OCI-LY1 (cell line): Measurements from ENCODE around the gene ARL10.

Experiments used
- H2AFZ ChIP-seq: fragments of 200-600 bp; sonication (generic), shearing (Covaris generic); 2 replicates; pipeline ENCODE4 v1.6.0; 2014; ENCODE audit warnings: antibody characterized with exemption, mild to moderate bottlenecking, low read length
- H3F3A ChIP-seq: fragments of 200-600 bp; sonication (generic), shearing (Covaris generic); 2 replicates; pipeline ENCODE4 v1.6.0; 2014; ENCODE audit warnings: mild to moderate bottlenecking, antibody characterized with exemption, low read length, moderate library complexity; ENCODE audit not compliant: insufficient read depth
- H3K27ac ChIP-seq: fragments of 200-600 bp; sonication (generic); 2 replicates; pipeline ENCODE4 v1.5.1; 2014; ENCODE audit warnings: low read length, mixed run types, mild to moderate bottlenecking, low read depth; ENCODE audit not compliant: poor library complexity, severe bottlenecking
- H3K27me3 ChIP-seq: fragments of 200-600 bp; sonication (generic); 2 replicates; pipeline ENCODE4 v1.6.0; 2014; ENCODE audit warnings: antibody characterized with exemption, mild to moderate bottlenecking, low read length, moderate library complexity; ENCODE audit not compliant: insufficient read depth
- H3K36me3 ChIP-seq: fragments of 200-600 bp; sonication (generic); 2 replicates; pipeline ENCODE4 v1.6.1; 2014; ENCODE audit warnings: mild to moderate bottlenecking, antibody characterized with exemption, low read length, moderate library complexity, mixed read lengths; ENCODE audit not compliant: insufficient read depth
- H3K4me1 ChIP-seq: fragments of 200-600 bp; sonication (generic); 2 replicates; pipeline ENCODE4 v1.5.1; 2014; ENCODE audit warnings: mild to moderate bottlenecking, low read length, moderate library complexity; ENCODE audit not compliant: insufficient read depth, severe bottlenecking
- H3K4me2 ChIP-seq: fragments of 200-600 bp; sonication (generic), shearing (Covaris generic); 2 replicates; pipeline ENCODE4 v1.6.1; 2014; ENCODE audit warnings: low read length
- H3K4me3 ChIP-seq: fragments of 200-600 bp; sonication (generic); 2 replicates; pipeline ENCODE4 v1.5.1; 2014; ENCODE audit warnings: low read length, low read depth, mild to moderate bottlenecking, mixed read lengths; ENCODE audit not compliant: poor library complexity, severe bottlenecking
- H3K79me2 ChIP-seq: fragments of 200-600 bp; shearing (Covaris generic); 2 replicates; pipeline ENCODE4 v1.6.1; 2016; ENCODE audit warnings: mixed run types, low read length, mixed read lengths; ENCODE audit not compliant: insufficient read depth
- H3K9ac ChIP-seq: fragments of 200-600 bp; sonication (generic), shearing (Covaris generic); 2 replicates; pipeline ENCODE4 v1.6.1; 2014; ENCODE audit warnings: mild to moderate bottlenecking, low read length, mixed read lengths
- H3K9me2 ChIP-seq: fragments of 200-600 bp; sonication (generic), shearing (Covaris generic); 2 replicates; pipeline ENCODE4 v1.6.1; 2014; ENCODE audit warnings: low read depth, mild to moderate bottlenecking, low read length, mixed read lengths
- H3K9me3 ChIP-seq: fragments of 200-600 bp; shearing (Covaris generic); 2 replicates; pipeline ENCODE4 v1.6.1; 2014; ENCODE audit warnings: low read length, mixed read lengths
- H4K20me1 ChIP-seq: fragments of 200-600 bp; sonication (generic), shearing (Covaris generic); 2 replicates; pipeline ENCODE4 v1.6.0; 2016; ENCODE audit warnings: mild to moderate bottlenecking, low read length; ENCODE audit not compliant: insufficient read depth
- CTCF ChIP-seq: fragments of 200-600 bp; sonication (generic), shearing (Covaris generic); IDR thresholded peaks from 2 replicates; pipeline ENCODE4 v1.5.1; 2017; ENCODE audit warnings: mild to moderate bottlenecking, antibody characterized with exemption, low read length, moderate library complexity, mixed read lengths
- EZH2 ChIP-seq: fragments of 200-600 bp; sonication (generic), shearing (Covaris generic); IDR thresholded peaks from 2 replicates; pipeline ENCODE4 v1.8.0; 2017; ENCODE audit warnings: borderline replicate concordance, mixed run types, mild to moderate bottlenecking, antibody characterized with exemption, low read length, moderate library complexity, mixed read lengths

Gene ARL10

GRCh38 chr5:176381979-176382378 is 16.7 kb downstream of the ARL10 start:
- Histone ChIP-seq H3K4me2 (no peak overlapping the region), H3K9me2 (no peaks in the 10 kb centered on the region), H3K9ac (no peak overlapping the region), H2AFZ (no peak overlapping the region), H3K79me2 (peaks cover 16% of the 10 kb centered on the region), H3K27ac (no peak overlapping the region), H3K4me3 (no peak overlapping the region), H3F3A (peaks cover 7% of the 10 kb centered on the region; the same call in 1 of the 2 replicates), H3K27me3 (no peaks in the 10 kb centered on the region), H3K36me3 (peaks cover 73% of the 10 kb centered on the region), H4K20me1 (no peaks in the 10 kb centered on the region), H3K4me1 (peaks cover 12% of the 10 kb centered on the region), H3K9me3 (no peaks in the 10 kb centered on the region)
- TF ChIP-seq EZH2, result no peak
- no peak for TF ChIP-seq CTCF

- H3K4me3 ChIP-seq, result no peak overlapping the region
- H3K36me3 ChIP-seq, result peaks cover 81% of the 10 kb centered on the region
- peaks cover 7% of the 10 kb centered on the region; the same call in 1 of the 2 replicates for H3F3A ChIP-seq
- H3K9me3 ChIP-seq, result no peaks in the 10 kb centered on the region
- no peaks in the 10 kb centered on the region for H3K9me2 ChIP-seq
- TF ChIP-seq CTCF (no peak), EZH2 (no peak)
- H4K20me1 ChIP-seq, result no peaks in the 10 kb centered on the region
- peaks cover 19% of the 10 kb centered on the region for H3K4me1 ChIP-seq
- H3K9ac ChIP-seq, result no peak overlapping the region
- no peak overlapping the region for H3K27ac ChIP-seq
- H3K4me2 ChIP-seq, result no peak overlapping the region
- peaks cover 23% of the 10 kb centered on the region for H3K79me2 ChIP-seq
- no peaks in the 10 kb centered on the region for H3K27me3 ChIP-seq
- H2AFZ ChIP-seq, result no peak overlapping the region
Measured at GRCh38 chr5:176382721-176383120, 17.4 kb downstream of the ARL10 start.

GRCh38 chr5:176383248-176383905 is 18.1 kb downstream of the ARL10 start:
- Histone ChIP-seq H2AFZ (no peak overlapping the region), H3K4me3 (no peak overlapping the region), H3K9ac (no peak overlapping the region), H3K27me3 (no peaks in the 10 kb centered on the region), H4K20me1 (no peaks in the 10 kb centered on the region), H3K4me1 (peaks cover 19% of the 10 kb centered on the region), H3K27ac (no peak overlapping the region), H3K4me2 (no peak overlapping the region), H3K9me2 (no peaks in the 10 kb centered on the region), H3F3A (peaks cover 7% of the 10 kb centered on the region; the same call in 1 of the 2 replicates), H3K79me2 (peaks cover 30% of the 10 kb centered on the region), H3K9me3 (no peaks in the 10 kb centered on the region), H3K36me3 (peaks cover 86% of the 10 kb centered on the region)
- no peak for TF ChIP-seq CTCF
- TF ChIP-seq EZH2, result no peak
